ENCODE results near the gene AEN. TPM values are rescaled to one million over a fixed set of nuclear protein-coding genes. Genes with fewer than 3 reads are reported as not detected.

Gene AEN
- total and polyA plus RNA-seq, 8 donors, result 8.9 to 26.8 (median 15.1) TPM

DNA sequence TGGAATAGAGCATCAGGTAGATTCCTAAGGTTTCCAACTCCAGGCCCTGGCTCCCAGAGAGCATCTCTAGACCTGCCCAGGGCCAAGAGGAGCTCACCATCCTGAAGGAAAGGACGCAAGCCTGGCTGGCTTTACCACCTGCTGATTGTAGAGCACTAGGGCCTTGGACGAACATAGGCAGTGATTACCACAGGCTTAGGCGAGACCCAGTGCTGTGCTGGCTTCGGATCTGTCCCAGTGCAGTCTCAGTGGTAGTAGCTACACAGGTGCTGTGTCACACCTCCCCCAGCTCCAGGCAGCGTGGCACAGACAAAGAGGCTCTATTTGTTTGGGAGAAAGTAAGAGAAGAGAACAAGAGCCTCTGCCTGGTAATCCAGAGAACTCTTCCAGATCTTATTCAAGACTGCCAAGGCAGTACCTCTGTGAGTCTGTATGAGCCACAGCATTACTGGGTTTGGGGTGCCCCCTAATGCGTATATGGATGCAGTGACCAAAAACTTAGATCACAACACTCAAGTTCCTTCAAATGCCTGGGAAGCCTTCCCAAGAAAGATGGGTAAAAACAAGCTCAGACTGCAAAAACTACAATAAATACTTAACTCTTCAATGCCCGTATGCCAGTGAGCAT, 43.1 kb downstream of the AEN start:
- Histone ChIP-seq H3K9me3 (no peaks in the 10 kb centered on the region), H3K27ac (no peak overlapping the region), H3K27me3 (no peaks in the 10 kb centered on the region), H3K4me3 (no peak overlapping the region), H3K36me3 (no peaks in the 10 kb centered on the region), H3K4me1 (peaks cover 0 to 10% (median 2%) of the 10 kb centered on the region in 3 donors)
- peak in 2 of 4 donors; percentile 38 to 55 for ATAC-seq
- no peak for TF ChIP-seq CTCF (IDR thresholded peaks at IDR 0.05)
- no peak for DNase-seq
- no peak for FAIRE-seq
- 87 to 88% methylated on average over 7 of the region's 7 CpGs for WGBS, 2 donors
- intact Hi-C loops (cut with DNase I), result no loop called here

DNA sequence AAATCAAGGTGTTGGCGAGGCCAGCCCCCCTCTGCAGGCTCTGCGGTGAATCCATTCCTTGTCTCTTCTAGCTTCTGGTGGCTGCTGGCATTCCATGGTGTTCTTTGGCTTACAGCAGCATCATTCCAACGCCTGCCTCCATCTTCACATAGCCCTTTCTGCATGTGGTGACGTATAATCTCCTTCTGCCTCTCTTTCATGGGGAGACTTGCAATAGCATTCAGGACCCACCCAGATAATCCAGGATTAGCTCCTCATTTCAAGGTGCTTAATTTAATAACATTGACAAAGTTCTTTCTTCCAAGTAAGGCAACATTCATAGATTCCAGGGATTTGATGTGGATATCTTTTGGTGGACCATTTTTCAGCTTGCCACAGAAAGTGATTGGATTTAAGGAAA, 53.5 kb downstream of the AEN start:
- H3K9me3 ChIP-seq, result no peaks in the 10 kb centered on the region
- DNase-seq, result no peak
- FAIRE-seq, result no peak
- no peak overlapping the region for H3K4me3 ChIP-seq
- WGBS, 2 donors, result 79 to 81% methylated on average over 4 of the region's 4 CpGs
- H3K36me3 ChIP-seq, result no peaks in the 10 kb centered on the region
- no peak for ATAC-seq
- intact Hi-C loops (cut with DNase I), result no loop called here
- no peaks in the 10 kb centered on the region for H3K27me3 ChIP-seq
- H3K27ac ChIP-seq, result no peak overlapping the region
- H3K4me1 ChIP-seq, result no peaks in the 10 kb centered on the region
- no peak for TF ChIP-seq CTCF (IDR thresholded peaks at IDR 0.05)

DNA sequence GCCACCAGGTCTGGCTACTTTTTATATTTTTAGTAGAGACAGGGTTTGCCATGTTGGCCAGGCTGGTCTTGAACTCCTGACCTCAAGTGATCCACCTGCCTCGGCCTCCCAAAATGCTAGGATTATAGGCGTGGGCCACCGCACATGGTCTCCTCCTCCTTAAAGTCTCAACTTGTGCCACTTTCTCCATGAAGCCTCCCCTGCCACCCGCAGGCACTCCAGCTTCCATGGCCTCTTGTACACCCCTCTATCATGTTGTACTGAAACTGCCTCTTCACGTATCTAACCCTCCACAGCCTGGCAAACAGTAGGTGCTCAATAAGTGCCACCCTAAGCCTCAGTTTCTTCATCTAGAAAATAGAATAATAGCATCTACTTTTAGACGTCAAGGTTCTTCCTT, 57.6 kb downstream of the AEN start:
- TF ChIP-seq CTCF (IDR thresholded peaks at IDR 0.05), result no peak
- no peaks in the 10 kb centered on the region for H3K36me3 ChIP-seq
- WGBS, 2 donors, result 88 to 94% methylated on average over 6 of the region's 6 CpGs
- ATAC-seq (no peak), DNase-seq (no peak), FAIRE-seq (no peak)
- H3K27me3 ChIP-seq, result no peaks in the 10 kb centered on the region
- H3K27ac ChIP-seq, result no peak overlapping the region
- intact Hi-C loops (cut with DNase I), result no loop called here
- peaks cover 0 to 3% (median 0%) of the 10 kb centered on the region in 3 donors for H3K4me1 ChIP-seq
- no peaks in the 10 kb centered on the region for H3K9me3 ChIP-seq
- no peak overlapping the region for H3K4me3 ChIP-seq

DNA sequence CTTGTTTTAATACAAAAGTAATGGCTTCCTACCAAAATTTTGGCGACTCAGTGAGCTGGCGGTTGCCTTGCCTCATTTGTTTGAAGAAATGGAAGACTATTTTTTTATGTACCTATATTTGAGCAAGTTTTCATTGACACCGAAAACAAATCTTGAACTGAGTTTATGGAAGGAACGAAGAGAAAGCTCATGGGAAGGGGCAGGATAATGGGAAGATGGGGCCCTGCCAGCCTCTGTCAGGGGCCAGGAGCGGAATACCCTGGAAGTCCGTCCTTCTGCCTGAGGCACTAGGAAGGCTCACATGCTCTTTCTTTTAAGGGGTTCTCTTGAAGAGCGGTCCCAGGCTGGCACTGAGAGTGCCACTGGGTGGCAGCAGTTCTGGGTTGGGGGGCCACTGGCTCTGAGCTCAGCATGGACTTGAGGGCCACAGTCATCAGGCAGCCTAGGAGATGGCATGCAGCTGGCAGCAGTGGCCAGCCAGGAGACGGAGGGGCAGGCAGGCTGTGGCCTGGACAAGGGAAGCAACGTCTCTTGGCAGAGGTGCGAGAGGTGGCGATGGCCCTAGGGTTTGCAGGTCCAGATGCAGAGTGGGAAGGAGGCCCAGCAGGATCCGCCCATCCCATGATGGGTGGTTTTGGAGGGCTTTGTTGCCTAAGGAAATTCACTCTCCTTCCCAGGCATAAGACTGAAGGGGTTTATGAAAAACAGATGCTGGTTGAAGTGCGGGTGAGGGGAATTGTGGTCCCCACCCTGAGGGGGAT, 59.3 kb downstream of the AEN start:
- no peak for TF ChIP-seq CTCF (IDR thresholded peaks at IDR 0.05)
- Histone ChIP-seq H3K27me3 (no peaks in the 10 kb centered on the region), H3K36me3 (no peaks in the 10 kb centered on the region), H3K27ac (no peak overlapping the region), H3K4me1 (peaks cover 0 to 3% (median 0%) of the 10 kb centered on the region in 3 donors), H3K4me3 (no peak overlapping the region), H3K9me3 (no peaks in the 10 kb centered on the region)
- DNase-seq (no peak), FAIRE-seq (no peak), ATAC-seq (no peak)
- intact Hi-C loops (cut with DNase I), result no loop called here
- WGBS, 2 donors, result 95% methylated on average over 13 of the region's 13 CpGs

Measured in pancreas (tissue), 10 donors.